H1 (cell line): Measurements from ENCODE around the gene TMX2. TPM values are rescaled to one million over a fixed set of nuclear protein-coding genes. Genes with fewer than 3 reads are reported as not detected.
A peak's percentile ranks its signal among the peaks of the same experiment; 100 is the strongest.

Experiments used
- CTCF ChIA-PET: fragments of 300-600 bp; sonication (Branson Sonifier 250); formaldehyde crosslinking; loops from one replicate; lab custom pipeline; 2021; ENCODE audit not compliant: partially characterized antibody; lab: Charles Lee
- POLR2A ChIA-PET: fragments of 300-600 bp; sonication (Branson Sonifier 250); formaldehyde crosslinking; loops from one replicate; lab custom pipeline; 2021; ENCODE audit warnings: inconsistent platforms; ENCODE audit not compliant: partially characterized antibody; lab: Charles Lee
- DNase-seq, 2 experiments: peaks; one replicate each; pipeline versions ENCODE4 v3.0.0 to v3.0.0-alpha.2; 2010 to 2022; ENCODE audit warnings: low spot score in 2 of 2, low read depth in 1 of 2, mixed read lengths in 1 of 2
- FAIRE-seq: peaks from 2 replicates; lab custom pipeline; 2011; peaks lifted over from hg19 to GRCh38; lab: Jason Lieb, UNC
- H2AFZ ChIP-seq: 2 replicates; pipeline ENCODE4 v1.8.1; 2012; ENCODE audit warnings: low read length, inconsistent platforms
- H2AK5ac ChIP-seq: 2 replicates; pipeline ENCODE4 v1.6.1; 2013; ENCODE audit warnings: low read depth, low read length
- H2BK120ac ChIP-seq: replicated peaks from 2 replicates; pipeline ENCODE3; 2013; ENCODE audit warnings: low read depth, low read length, inconsistent platforms
- H2BK12ac ChIP-seq: 2 replicates; pipeline ENCODE4 v1.6.1; 2013; ENCODE audit warnings: low read depth, low read length
- H2BK15ac ChIP-seq: 2 replicates; pipeline ENCODE4 v1.6.1; 2013; ENCODE audit warnings: low read length
- H2BK20ac ChIP-seq: 2 replicates; pipeline ENCODE4 v1.6.1; 2013; ENCODE audit warnings: low read length
- H2BK5ac ChIP-seq: 2 replicates; pipeline ENCODE4 v1.6.1; 2013; ENCODE audit warnings: low read depth, low read length
- H3K14ac ChIP-seq: 2 replicates; pipeline ENCODE4 v1.6.1; 2013; ENCODE audit warnings: inconsistent platforms; ENCODE audit not compliant: insufficient read length
- H3K18ac ChIP-seq: 2 replicates; pipeline ENCODE4 v1.6.1; 2013; ENCODE audit warnings: low read length; ENCODE audit errors: extremely low read depth
- H3K23ac ChIP-seq: 2 replicates; pipeline ENCODE4 v1.6.1; 2013; ENCODE audit warnings: inconsistent platforms; ENCODE audit not compliant: insufficient read length
- H3K23me2 ChIP-seq: 2 replicates; pipeline ENCODE4 v1.6.1; 2013; ENCODE audit warnings: low read depth, low read length
- H3K27ac ChIP-seq: 2 replicates; pipeline ENCODE4 v1.6.1; 2011; ENCODE audit warnings: low read depth, low read length, inconsistent platforms
- H3K27me3 ChIP-seq, 4 experiments: replicated peaks in 1 of 4; 1 replicate in 1 of 4; 2 replicates in 3 of 4; pipeline versions ENCODE4 v1.6.1 to v1.8.1; 2011 to 2013; ENCODE audit warnings: low read length in 3 of 4, mild to moderate bottlenecking in 3 of 4, inconsistent platforms in 2 of 4, mixed read lengths in 2 of 4, moderate library complexity in 1 of 4; ENCODE audit not compliant: control insufficient read depth in 3 of 4, insufficient read depth in 3 of 4; ENCODE audit errors: extremely low read depth in 1 of 4
- H3K36me3 ChIP-seq, 4 experiments: 2 replicates each; pipeline versions ENCODE4 v1.6.1 to v1.8.1; 2011 to 2013; ENCODE audit warnings: mild to moderate bottlenecking in 4 of 4, low read length in 3 of 4, moderate library complexity in 2 of 4, control low read depth in 1 of 4, inconsistent platforms in 1 of 4; ENCODE audit not compliant: insufficient read depth in 4 of 4, control insufficient read depth in 2 of 4
- H3K4ac ChIP-seq: replicated peaks from 2 replicates; pipeline ENCODE3; 2013; ENCODE audit warnings: low read length, low read depth, mixed read lengths, inconsistent platforms; ENCODE audit not compliant: insufficient read length
- H3K4me1 ChIP-seq, 4 experiments: replicated peaks in 1 of 4; 1 replicate in 1 of 4; 2 replicates in 3 of 4; pipeline versions ENCODE4 v1.6.1 to v1.8.1; 2011 to 2013; ENCODE audit warnings: low read length in 3 of 4, inconsistent platforms in 2 of 4, mixed read lengths in 1 of 4; ENCODE audit not compliant: insufficient read depth in 4 of 4, control insufficient read depth in 3 of 4
- H3K4me2 ChIP-seq, 2 experiments: 2 replicates each; pipeline versions ENCODE4 v1.6.1 to v1.8.1; 2011 to 2013; ENCODE audit warnings: low read depth in 2 of 2, low read length in 2 of 2, control low read depth in 1 of 2, inconsistent platforms in 1 of 2, mild to moderate bottlenecking in 1 of 2; ENCODE audit not compliant: insufficient read depth in 1 of 2
- H3K4me3 ChIP-seq, 4 experiments: fragments of 200-600, 300-600 bp in 1 of 4; sonication (generic), shearing (Covaris generic), sonication (Bioruptor Twin) in 1 of 4; 2 replicates each; pipeline versions ENCODE4 v1.5.1 to v1.8.1; 2011 to 2016; ENCODE audit warnings: low read length in 4 of 4, low read depth in 3 of 4, control low read depth in 2 of 4, inconsistent platforms in 2 of 4, mild to moderate bottlenecking in 2 of 4, mixed read lengths in 1 of 4, moderate library complexity in 1 of 4; ENCODE audit not compliant: insufficient read depth in 2 of 4; ENCODE audit errors: extremely low read depth in 1 of 4
- H3K56ac ChIP-seq: replicated peaks from 2 replicates; pipeline ENCODE3; 2013; ENCODE audit warnings: low read depth, mild to moderate bottlenecking, mixed read lengths, low read length, inconsistent platforms; ENCODE audit not compliant: insufficient read length
- H3K79me1 ChIP-seq: 2 replicates; pipeline ENCODE4 v1.6.1; 2013; ENCODE audit warnings: low read depth, low read length, control low read depth
- H3K79me2 ChIP-seq, 2 experiments: 2 replicates each; pipeline versions ENCODE4 v1.6.1 to v1.8.1; 2012 to 2013; ENCODE audit warnings: low read length in 2 of 2, mild to moderate bottlenecking in 2 of 2, inconsistent platforms in 1 of 2; ENCODE audit not compliant: insufficient read depth in 2 of 2, control insufficient read depth in 1 of 2
- H3K9ac ChIP-seq, 4 experiments: replicated peaks in 1 of 4; 1 replicate in 1 of 4; 2 replicates in 3 of 4; pipeline versions ENCODE4 v1.6.1 to v1.8.1; 2011 to 2013; ENCODE audit warnings: low read depth in 3 of 4, low read length in 3 of 4, control low read depth in 2 of 4, mild to moderate bottlenecking in 2 of 4, moderate library complexity in 2 of 4, inconsistent platforms in 1 of 4; ENCODE audit errors: extremely low read depth in 1 of 4
- H3K9me3 ChIP-seq, 2 experiments: 2 replicates each; pipeline versions ENCODE4 v1.6.1 to v1.8.1; 2012 to 2013; ENCODE audit warnings: mild to moderate bottlenecking in 2 of 2, moderate library complexity in 2 of 2, control low read depth in 1 of 2, inconsistent platforms in 1 of 2, low read depth in 1 of 2, low read length in 1 of 2, mixed read lengths in 1 of 2; ENCODE audit not compliant: insufficient read depth in 2 of 2
- H4K20me1 ChIP-seq, 2 experiments: replicated peaks in 1 of 2; 2 replicates each; pipeline versions ENCODE3 to v1.8.1; 2011 to 2013; ENCODE audit warnings: inconsistent platforms in 2 of 2, low read length in 2 of 2, mild to moderate bottlenecking in 1 of 2; ENCODE audit not compliant: insufficient read depth in 2 of 2, control insufficient read depth in 1 of 2
- H4K5ac ChIP-seq: 2 replicates; pipeline ENCODE4 v1.6.1; 2013; ENCODE audit warnings: low read length, low read depth, mixed read lengths, inconsistent platforms; ENCODE audit not compliant: insufficient read length
- H4K8ac ChIP-seq: 2 replicates; pipeline ENCODE4 v1.8.0; 2013; ENCODE audit warnings: mild to moderate bottlenecking, moderate library complexity, low read length, inconsistent platforms; ENCODE audit not compliant: insufficient read depth; ENCODE audit errors: extremely low read depth
- H4K91ac ChIP-seq: replicated peaks from 2 replicates; pipeline ENCODE3; 2013; ENCODE audit warnings: low read length, mixed read lengths, inconsistent platforms; ENCODE audit not compliant: insufficient read length
- CEBPB ChIP-seq: IDR thresholded peaks from 2 replicates; pipeline ENCODE4 v1.6.1; 2012; ENCODE audit warnings: low read depth, low read length
- E2F6 ChIP-seq: IDR thresholded peaks from 2 replicates; pipeline ENCODE4 v1.6.1; 2012; ENCODE audit warnings: inconsistent platforms
- GTF2F1 ChIP-seq: IDR thresholded peaks from 2 replicates; pipeline ENCODE4 v1.6.1; 2012; ENCODE audit warnings: low read depth, low read length, improper control_type of control experiment, borderline replicate concordance
- POLR2A ChIP-seq, 2 experiments: IDR thresholded peaks; 1 replicate in 1 of 2; 2 replicates in 1 of 2; pipeline ENCODE4 v1.6.1; 2011; ENCODE audit warnings: low read depth in 2 of 2, low read length in 2 of 2, mild to moderate bottlenecking in 2 of 2; ENCODE audit errors: control extremely low read depth in 1 of 2
- SP1 ChIP-seq: IDR thresholded peaks from 2 replicates; pipeline ENCODE4 v1.6.1; 2011; ENCODE audit warnings: low read depth, low read length
- TCF12 ChIP-seq: IDR thresholded peaks from 2 replicates; pipeline ENCODE4 v1.6.1; 2011; ENCODE audit warnings: low read depth, mild to moderate bottlenecking, low read length
- TEAD4 ChIP-seq: IDR thresholded peaks from 2 replicates; pipeline ENCODE4 v1.6.1; 2012; ENCODE audit warnings: low read depth, low read length, inconsistent platforms, mixed read lengths
- WGBS, 2 experiments: shearing (Covaris generic) in 1 of 2; methylation state at CpG; one replicate each; pipeline versions ENCODE4 v1.1.6 to v1.1.7; 2013 to 2015; ENCODE audit warnings: low lambda C conversion rate in 2 of 2, mixed read lengths in 2 of 2, inconsistent platforms in 1 of 2, low coverage in 1 of 2, missing lambda C conversion rate in 1 of 2; ENCODE audit not compliant: insufficient replicate concordance in 2 of 2, insufficient coverage in 1 of 2, insufficient read length in 1 of 2; ENCODE audit errors: extremely low coverage in 1 of 2, missing lambda C conversion rate in 1 of 2; 5-methylcytosine and 5-hydroxymethylcytosine counted together
- polyA plus RNA-seq, 7 experiments: library from polyadenylated mRNA; depleted of rRNA in 3 of 7; stranded (reverse) in 5 of 7; unstranded in 2 of 7; fragments of >200 nt in 5 of 7; fragments of 200-250 nt in 2 of 7; gene quantifications; 1 replicate in 5 of 7; 2 replicates in 1 of 7; 4 replicates in 1 of 7; pipeline versions ENCODE4 v1.2.1 to v1.2.3, GENCODE V29; 2011 to 2013; ENCODE audit warnings: missing spikeins in 2 of 7, mixed read lengths in 2 of 7
- total RNA-seq: library from RNA; stranded (reverse); fragmentation: NEBNext Ultra II Directional; extraction: Animal tissue kit (Norgen Biotek cat#: 25700); gene quantifications from 2 replicates; pipeline ENCODE4 v1.2.1, GENCODE V29; 2021

TMX2 gene
- total and polyA plus RNA-seq, 2 of the 8 experiments (the other 6 are each of a cell fraction or from before 2014, with no cell fraction given), result 70.4 to 100.0 TPM

- no peak overlapping the region for H2BK15ac ChIP-seq
- H3K27me3 ChIP-seq, result no peaks in the 10 kb centered on the region
- ChIA-PET CTCF (interaction anchor here (0.7 to 9.6 kb wide), 5 partner anchors 9 to 30 kb away, joined by 3 to 86 read pairs (median 6); partner anchors contain the start of gene CTNND1), POLR2A (interaction anchor here (0.7 to 14.4 kb wide), 5 partner anchors 12 to 116 kb away, joined by 3 to 329 read pairs (median 19); partner anchors contain the start of gene CTNND1)
- no peak overlapping the region for H2AK5ac ChIP-seq
- no peak overlapping the region for H3K4ac ChIP-seq
- 78% methylated on average over 3 of the region's 3 CpGs; no CpG with 5 or more reads in 1 of the 2 experiments for WGBS, 2 experiments
- H3K36me3 ChIP-seq, result no peaks in the 10 kb centered on the region
- no peak overlapping the region for H4K8ac ChIP-seq
- no peak for FAIRE-seq
- H3K14ac ChIP-seq, result no peak overlapping the region
- H3K4me3 ChIP-seq, result peak overlapping the region in 2 of 4 experiments; percentile 10 to 11; a peak in 3 of 8 replicates
- H4K5ac ChIP-seq, result no peak overlapping the region
- H3K56ac ChIP-seq, result no peak overlapping the region
- H3K9me3 ChIP-seq, result no peaks in the 10 kb centered on the region
- H3K9ac ChIP-seq, result peak overlapping the region in 1 of 4 experiments; percentile 1; a peak in 1 of 7 replicates
- H3K23ac ChIP-seq, result no peak overlapping the region
- H3K4me1 ChIP-seq, result peaks cover 23 to 41% (median 34%) of the 10 kb centered on the region in 4 experiments
- peak overlapping the region; percentile 49; the same call in 1 of the 2 replicates for H3K27ac ChIP-seq
- H2BK12ac ChIP-seq, result no peak overlapping the region; the same call in 1 of the 2 replicates
- no peak overlapping the region for H2BK20ac ChIP-seq
- H3K79me1 ChIP-seq, result peaks cover 6% of the 10 kb centered on the region
- no peaks in the 10 kb centered on the region; the same call in 1 of the 2 replicates for H3K23me2 ChIP-seq
- no peak overlapping the region for H3K18ac ChIP-seq
- H3K4me2 ChIP-seq, result peak overlapping the region; percentile 37 to 63
- TF ChIP-seq E2F6, result no peak
- TF ChIP-seq CEBPB, result no peak
- peak; percentile 78; the same call in 1 of the 2 replicates for TF ChIP-seq TEAD4
- TF ChIP-seq POLR2A (IDR thresholded peaks at IDR 0.05; ENCODE audit: control extremely low read depth in 1 of 2, low read depth in 2 of 2, low read length in 2 of 2), result peak in 1 of 2 experiments; percentile 61; a peak in 1 of 3 replicates
- TF ChIP-seq SP1, result peak; percentile 28; the same call in 1 of the 2 replicates
- TF ChIP-seq GTF2F1, result no peak
- TF ChIP-seq TCF12, result 0 out of 2 replicates have a peak, but pooled peaks have one; percentile 7
- H2BK120ac ChIP-seq, result no peak overlapping the region
- DNase-seq, result no peak
- H2AFZ ChIP-seq, result no peak overlapping the region
- no peak overlapping the region for H2BK5ac ChIP-seq
- H4K20me1 ChIP-seq, result peaks cover 4 to 22% of the 10 kb centered on the region in 2 experiments
- H3K79me2 ChIP-seq, result peaks cover 43 to 97% of the 10 kb centered on the region in 2 experiments
- no peak overlapping the region for H4K91ac ChIP-seq
Observed at GRCh38 chr11:57776031-57776521, 63.7 kb downstream of the TMX2 start.
